ENCODE results near the gene CHSY3. TPM values are rescaled to one million over a fixed set of nuclear protein-coding genes. Genes with fewer than 3 reads are reported as not detected.

The CHSY3 gene
- total RNA-seq, 1 donor from 2014 or later: 3.9 TPM

GRCh38 chr5:129973716-129974426 is 69.6 kb downstream of the CHSY3 start:
- Histone ChIP-seq H3K27ac (no peak overlapping the region), H3K4me1 (peaks cover 12% of the 10 kb centered on the region), H3K36me3 (no peaks in the 10 kb centered on the region), H3K4me3 (no peak overlapping the region), H3K27me3 (no peaks in the 10 kb centered on the region), H3K9me3 (no peaks in the 10 kb centered on the region)
- DNase-seq (ENCODE audit: extremely low spot score in 2 of 2): no peak
- intact Hi-C loops (cut with DNase I): no loop called here
- TF ChIP-seq POLR2A (IDR thresholded peaks at IDR 0.05): no peak
- TF ChIP-seq, protein P1, sequence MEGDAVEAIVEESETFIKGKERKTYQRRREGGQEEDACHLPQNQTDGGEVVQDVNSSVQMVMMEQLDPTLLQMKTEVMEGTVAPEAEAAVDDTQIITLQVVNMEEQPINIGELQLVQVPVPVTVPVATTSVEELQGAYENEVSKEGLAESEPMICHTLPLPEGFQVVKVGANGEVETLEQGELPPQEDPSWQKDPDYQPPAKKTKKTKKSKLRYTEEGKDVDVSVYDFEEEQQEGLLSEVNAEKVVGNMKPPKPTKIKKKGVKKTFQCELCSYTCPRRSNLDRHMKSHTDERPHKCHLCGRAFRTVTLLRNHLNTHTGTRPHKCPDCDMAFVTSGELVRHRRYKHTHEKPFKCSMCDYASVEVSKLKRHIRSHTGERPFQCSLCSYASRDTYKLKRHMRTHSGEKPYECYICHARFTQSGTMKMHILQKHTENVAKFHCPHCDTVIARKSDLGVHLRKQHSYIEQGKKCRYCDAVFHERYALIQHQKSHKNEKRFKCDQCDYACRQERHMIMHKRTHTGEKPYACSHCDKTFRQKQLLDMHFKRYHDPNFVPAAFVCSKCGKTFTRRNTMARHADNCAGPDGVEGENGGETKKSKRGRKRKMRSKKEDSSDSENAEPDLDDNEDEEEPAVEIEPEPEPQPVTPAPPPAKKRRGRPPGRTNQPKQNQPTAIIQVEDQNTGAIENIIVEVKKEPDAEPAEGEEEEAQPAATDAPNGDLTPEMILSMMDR (IDR thresholded peaks at IDR 0.05): no peak
- no peak for TF ChIP-seq POLR2AphosphoS5 (IDR thresholded peaks at IDR 0.05; ENCODE audit: insufficient read depth in 1 of 2, low read depth in 1 of 2)

GRCh38 chr5:129977810-129978209 is 73.5 kb downstream of the CHSY3 start:
- intact Hi-C loops (cut with DNase I): no loop called here
- Histone ChIP-seq H3K4me3 (no peak overlapping the region), H3K9me3 (no peaks in the 10 kb centered on the region), H3K36me3 (no peaks in the 10 kb centered on the region), H3K4me1 (no peaks in the 10 kb centered on the region), H3K27me3 (no peaks in the 10 kb centered on the region), H3K27ac (no peak overlapping the region)
- TF ChIP-seq, protein P1 (IDR thresholded peaks at IDR 0.05): no peak
- no peak for TF ChIP-seq POLR2AphosphoS5 (IDR thresholded peaks at IDR 0.05; ENCODE audit: insufficient read depth in 1 of 2, low read depth in 1 of 2)
- no peak for TF ChIP-seq POLR2A (IDR thresholded peaks at IDR 0.05)
- no peak for DNase-seq (ENCODE audit: extremely low spot score in 2 of 2)

DNA sequence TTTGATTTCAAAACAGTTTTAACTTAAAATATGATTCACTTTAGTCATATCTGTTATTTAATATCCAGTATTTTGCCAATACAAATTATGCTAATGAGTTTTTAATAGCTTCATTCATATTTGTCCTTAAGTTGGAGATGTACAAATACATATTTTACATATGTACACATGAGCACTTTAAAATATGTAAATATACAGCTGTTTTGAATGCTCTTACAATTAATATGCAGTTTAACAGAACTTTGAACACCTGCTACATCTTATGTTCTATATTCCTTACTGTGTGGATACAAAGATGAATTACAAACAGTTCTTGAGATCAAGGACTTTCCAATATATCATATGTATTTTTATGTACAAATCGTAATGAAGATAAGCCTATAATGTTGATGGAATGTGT is 74.0 kb downstream of the CHSY3 start:
- TF ChIP-seq, protein P1 (IDR thresholded peaks at IDR 0.05): no peak
- no peak for TF ChIP-seq POLR2AphosphoS5 (IDR thresholded peaks at IDR 0.05; ENCODE audit: insufficient read depth in 1 of 2, low read depth in 1 of 2)
- no peaks in the 10 kb centered on the region for H3K27me3 ChIP-seq
- H3K4me3 ChIP-seq: no peak overlapping the region
- H3K27ac ChIP-seq: no peak overlapping the region
- DNase-seq (ENCODE audit: extremely low spot score in 2 of 2): no peak
- H3K4me1 ChIP-seq: no peaks in the 10 kb centered on the region
- no peaks in the 10 kb centered on the region for H3K9me3 ChIP-seq
- intact Hi-C loops (cut with DNase I): no loop called here
- H3K36me3 ChIP-seq: no peaks in the 10 kb centered on the region

GRCh38 chr5:129988453-129988852 is 84.2 kb downstream of the CHSY3 start:
- intact Hi-C loops (cut with DNase I): no loop called here
- H3K27me3 ChIP-seq: no peaks in the 10 kb centered on the region
- H3K9me3 ChIP-seq: peaks cover 10% of the 10 kb centered on the region
- no peak for DNase-seq (ENCODE audit: extremely low spot score in 2 of 2)
- H3K4me3 ChIP-seq: no peak overlapping the region
- H3K4me1 ChIP-seq: peaks cover 6% of the 10 kb centered on the region
- H3K36me3 ChIP-seq: no peaks in the 10 kb centered on the region
- no peak overlapping the region for H3K27ac ChIP-seq
- TF ChIP-seq, protein P1 (IDR thresholded peaks at IDR 0.05): no peak
- TF ChIP-seq POLR2A (IDR thresholded peaks at IDR 0.05): no peak
- TF ChIP-seq POLR2AphosphoS5 (IDR thresholded peaks at IDR 0.05; ENCODE audit: insufficient read depth in 1 of 2, low read depth in 1 of 2): no peak

DNA sequence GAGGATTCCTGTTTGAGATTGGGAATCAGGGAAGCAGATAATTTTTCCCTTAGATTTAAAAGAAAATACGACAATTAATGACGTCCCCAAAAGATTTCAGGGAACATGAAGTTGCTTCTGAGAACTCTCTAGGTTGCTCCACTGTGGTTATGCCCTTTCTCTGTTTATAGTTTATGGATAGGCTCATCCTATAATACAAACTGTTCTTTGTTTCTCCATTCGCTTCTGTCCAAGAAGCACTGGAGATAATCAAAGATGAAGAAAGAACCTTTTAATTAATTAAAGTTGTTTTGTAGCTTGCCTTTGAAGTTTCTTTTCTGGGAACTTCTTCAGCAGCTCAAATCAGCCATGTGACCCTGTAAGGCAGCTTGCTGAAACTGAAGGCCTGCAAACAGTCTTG is 87.5 kb downstream of the CHSY3 start:
- H3K27ac ChIP-seq: no peak overlapping the region
- no peak for DNase-seq (ENCODE audit: extremely low spot score in 2 of 2)
- TF ChIP-seq, protein P1 (IDR thresholded peaks at IDR 0.05): no peak
- no peak for TF ChIP-seq POLR2AphosphoS5 (IDR thresholded peaks at IDR 0.05; ENCODE audit: insufficient read depth in 1 of 2, low read depth in 1 of 2)
- TF ChIP-seq POLR2A (IDR thresholded peaks at IDR 0.05): no peak
- H3K9me3 ChIP-seq: peaks cover under 1% of the 10 kb centered on the region
- H3K4me1 ChIP-seq: peaks cover 14% of the 10 kb centered on the region
- intact Hi-C loops (cut with DNase I): no loop called here
- no peaks in the 10 kb centered on the region for H3K36me3 ChIP-seq
- H3K4me3 ChIP-seq: no peak overlapping the region
- H3K27me3 ChIP-seq: no peaks in the 10 kb centered on the region
